GM23248 (cell line): Measurements from ENCODE around the gene MYL4. TPM values are rescaled to one million over a fixed set of nuclear protein-coding genes. Genes with fewer than 3 reads are reported as not detected.
A peak's percentile ranks its signal among the peaks of the same experiment; 100 is the strongest.

ENCODE experiments used
- DNase-seq: peaks from one replicate; pipeline ENCODE4 v3.0.0-alpha.2; 2015
- H2AFZ ChIP-seq: fragments of 200-600 bp; sonication (generic); 2 replicates; pipeline ENCODE4 v1.6.1; 2016; ENCODE audit warnings: antibody characterized with exemption
- H3F3A ChIP-seq: fragments of 200-600 bp; sonication (generic); 2 replicates; pipeline ENCODE4 v1.6.1; 2016; ENCODE audit warnings: mild to moderate bottlenecking, antibody characterized with exemption, mixed run types; ENCODE audit not compliant: insufficient read depth
- H3K27ac ChIP-seq: fragments of 200-600 bp; sonication (generic); 2 replicates; pipeline ENCODE4 v1.5.1; 2016; ENCODE audit warnings: mild to moderate bottlenecking
- H3K27me3 ChIP-seq: fragments of 200-600 bp; sonication (generic); replicated peaks from 2 replicates; pipeline ENCODE4 v1.6.1; 2016; ENCODE audit warnings: mild to moderate bottlenecking; ENCODE audit not compliant: insufficient read depth
- H3K36me3 ChIP-seq: fragments of 200-600 bp; sonication (generic); 2 replicates; pipeline ENCODE4 v1.6.1; 2016; ENCODE audit warnings: low read depth, mild to moderate bottlenecking
- H3K4me1 ChIP-seq: fragments of 200-600 bp; sonication (generic); 2 replicates; pipeline ENCODE4 v1.6.1; 2016; ENCODE audit warnings: mild to moderate bottlenecking; ENCODE audit not compliant: insufficient read depth
- H3K4me2 ChIP-seq: fragments of 200-600 bp; sonication (generic); one replicate; pipeline ENCODE4 v1.6.1; 2016; ENCODE audit warnings: mild to moderate bottlenecking; ENCODE audit not compliant: unreplicated experiment
- H3K4me3 ChIP-seq: fragments of 200-600 bp; sonication (generic); 2 replicates; pipeline ENCODE4 v1.5.1; 2016; ENCODE audit warnings: mild to moderate bottlenecking
- H3K79me2 ChIP-seq: fragments of 200-600 bp; sonication (generic); 2 replicates; pipeline ENCODE4 v1.6.1; 2016; ENCODE audit warnings: mild to moderate bottlenecking; ENCODE audit not compliant: insufficient read depth
- H3K9ac ChIP-seq: fragments of 200-600 bp; sonication (generic); 2 replicates; pipeline ENCODE4 v1.6.1; 2016; ENCODE audit warnings: mild to moderate bottlenecking
- H3K9me2 ChIP-seq: fragments of 200-600 bp; sonication (generic); 2 replicates; pipeline ENCODE4 v1.6.1; 2016; ENCODE audit warnings: mixed run types, mild to moderate bottlenecking, moderate library complexity; ENCODE audit not compliant: insufficient read depth
- H3K9me3 ChIP-seq: fragments of 200-600 bp; sonication (generic); one replicate; pipeline ENCODE4 v1.6.1; 2017; ENCODE audit warnings: low read depth
- H4K20me1 ChIP-seq: fragments of 200-600 bp; sonication (generic); 2 replicates; pipeline ENCODE4 v1.6.0; 2016; ENCODE audit not compliant: insufficient read depth
- EZH2 ChIP-seq: fragments of 200-600 bp; sonication (generic); IDR thresholded peaks from 2 replicates; pipeline ENCODE4 v1.6.1; 2018; ENCODE audit warnings: antibody characterized with exemption, mild to moderate bottlenecking; ENCODE audit not compliant: insufficient read depth, poor library complexity, severe bottlenecking
- EZH2phosphoT487 ChIP-seq: fragments of 200-600 bp; sonication (generic); IDR thresholded peaks from 2 replicates; pipeline ENCODE4 v1.6.1; 2018; ENCODE audit warnings: antibody characterized with exemption, moderate library complexity, mild to moderate bottlenecking, low read depth; ENCODE audit not compliant: insufficient read depth
- WGBS, 2 experiments: methylation state at CpG; one replicate each; pipeline ENCODE4 v1.1.6; 2015 to 2017; ENCODE audit warnings: low lambda C conversion rate in 2 of 2, low coverage in 1 of 2; ENCODE audit errors: missing lambda C conversion rate in 2 of 2; 5-methylcytosine and 5-hydroxymethylcytosine counted together
- in situ Hi-C: fragments of 300-500 bp; cut with MboI; formaldehyde crosslinking; loops from 2 replicates; pipeline ENCODE4 v1.15.0; 2020
- polyA plus RNA-seq: library from polyadenylated mRNA; unstranded; fragments of >200 nt; fragmentation: Nextera tagmentation; extraction: Ambion mirVana; gene quantifications from 2 replicates; pipeline ENCODE4 v1.2.1, GENCODE V29; 2016
- total RNA-seq: library from RNA; depleted of rRNA; stranded (reverse); fragments of >200 nt; shearing (Covaris generic); gene quantifications from 2 replicates; pipeline ENCODE4 v1.2.3, GENCODE V29; 2014

MYL4 gene
- total and polyA plus RNA-seq, 2 experiments from 2014 or later = not detected

GRCh38 chr17:47244697-47245096 lies 35.5 kb downstream of the MYL4 start:
- no peaks in the 10 kb centered on the region for H3K27me3 ChIP-seq
- no peaks in the 10 kb centered on the region for H3K36me3 ChIP-seq
- H3K27ac ChIP-seq = no peak overlapping the region
- in situ Hi-C loops = no loop called here
- peak; percentile 53 for DNase-seq
- TF ChIP-seq EZH2phosphoT487 (no peak), EZH2 (no peak)
- no peaks in the 10 kb centered on the region for H4K20me1 ChIP-seq
- no peak overlapping the region for H3K4me2 ChIP-seq
- WGBS, 2 experiments = 95 to 100% methylated on average over 2 of the region's 2 CpGs
- no peaks in the 10 kb centered on the region for H3K9me2 ChIP-seq
- no peaks in the 10 kb centered on the region for H3K79me2 ChIP-seq
- no peak overlapping the region for H2AFZ ChIP-seq
- no peak overlapping the region for H3K9ac ChIP-seq
- peaks cover 17% of the 10 kb centered on the region for H3K4me1 ChIP-seq
- no peaks in the 10 kb centered on the region for H3K9me3 ChIP-seq
- H3F3A ChIP-seq = peaks cover 8% of the 10 kb centered on the region
- H3K4me3 ChIP-seq = no peak overlapping the region

GRCh38 chr17:47246120-47246519 lies 37.0 kb downstream of the MYL4 start:
- DNase-seq = peak; percentile 26
- no peak for TF ChIP-seq EZH2phosphoT487
- no peak for TF ChIP-seq EZH2
- no peaks in the 10 kb centered on the region for H3K27me3 ChIP-seq
- H3K79me2 ChIP-seq = no peaks in the 10 kb centered on the region
- no peak overlapping the region for H3K4me3 ChIP-seq
- H2AFZ ChIP-seq = no peak overlapping the region
- no peak overlapping the region for H3K9ac ChIP-seq
- no peaks in the 10 kb centered on the region for H3K9me3 ChIP-seq
- H3F3A ChIP-seq = no peaks in the 10 kb centered on the region
- H3K27ac ChIP-seq = no peak overlapping the region
- H3K36me3 ChIP-seq = no peaks in the 10 kb centered on the region
- 0 out of 2 replicates have a peak, but pooled peaks cover 5% of the 10 kb centered on the region for H3K4me1 ChIP-seq
- WGBS, 2 experiments = 22 to 25% methylated on average over 2 of the region's 2 CpGs
- H3K9me2 ChIP-seq = no peaks in the 10 kb centered on the region
- H3K4me2 ChIP-seq = no peak overlapping the region
- no peaks in the 10 kb centered on the region for H4K20me1 ChIP-seq
- in situ Hi-C loops = no loop called here

GRCh38 chr17:47250855-47251254 lies 41.7 kb downstream of the MYL4 start:
- H3K4me1 ChIP-seq = peaks cover 8% of the 10 kb centered on the region; the same call in 1 of the 2 replicates
- H3K9ac ChIP-seq = no peak overlapping the region
- H3K79me2 ChIP-seq = peaks cover 11% of the 10 kb centered on the region; the same call in 1 of the 2 replicates
- H3K27ac ChIP-seq = no peak overlapping the region
- H3K4me2 ChIP-seq = no peak overlapping the region
- no peaks in the 10 kb centered on the region for H3K9me3 ChIP-seq
- no peak overlapping the region for H2AFZ ChIP-seq
- H3K27me3 ChIP-seq = no peaks in the 10 kb centered on the region
- no peak overlapping the region for H3K4me3 ChIP-seq
- no peaks in the 10 kb centered on the region for H3K36me3 ChIP-seq
- in situ Hi-C loops = no loop called here
- no peaks in the 10 kb centered on the region for H3K9me2 ChIP-seq
- peaks cover 6% of the 10 kb centered on the region; the same call in 1 of the 2 replicates for H3F3A ChIP-seq
- 82 to 87% methylated on average over 2 of the region's 2 CpGs for WGBS, 2 experiments
- DNase-seq = no peak
- no peaks in the 10 kb centered on the region for H4K20me1 ChIP-seq
- TF ChIP-seq EZH2 (no peak), EZH2phosphoT487 (no peak)

- in situ Hi-C loops = no loop called here
- WGBS, 2 experiments = 95 to 100% methylated on average over 1 of the region's 1 CpG
Observed at GRCh38 chr17:47251421-47251940, 42.3 kb downstream of the MYL4 start.

More at GRCh38 chr17:47251421-47251940, 42.3 kb downstream of the MYL4 start:
- Histone ChIP-seq H4K20me1 (no peaks in the 10 kb centered on the region), H3K4me1 (peaks cover 10% of the 10 kb centered on the region), H3K9me3 (no peaks in the 10 kb centered on the region), H2AFZ (no peak overlapping the region), H3K79me2 (peaks cover 17% of the 10 kb centered on the region; the same call in 1 of the 2 replicates), H3K27ac (no peak overlapping the region), H3K4me3 (no peak overlapping the region), H3F3A (peaks cover 12% of the 10 kb centered on the region; the same call in 1 of the 2 replicates), H3K9ac (no peak overlapping the region), H3K27me3 (no peaks in the 10 kb centered on the region), H3K4me2 (no peak overlapping the region), H3K36me3 (no peaks in the 10 kb centered on the region), H3K9me2 (no peaks in the 10 kb centered on the region)
- TF ChIP-seq EZH2 (no peak), EZH2phosphoT487 (no peak)
- no peak for DNase-seq
